Bronchial epithelial cell (primary cell): ENCODE results near the gene TRPM1. TPM values are rescaled to one million over a fixed set of nuclear protein-coding genes. Genes with fewer than 3 reads are reported as not detected.

Experiments
- DNase-seq: peaks from one replicate; pipeline ENCODE4 v3.0.0-alpha.2; 2010; ENCODE audit warnings: low read depth
- FAIRE-seq: peaks from 2 replicates; lab custom pipeline; 2011; peaks lifted over from hg19 to GRCh38; lab: Jason Lieb, UNC
- H3K27me3 ChIP-seq: 2 replicates; pipeline ENCODE4 v1.5.1; 2011; ENCODE audit warnings: low read length; ENCODE audit not compliant: control insufficient read depth, insufficient read depth
- H3K36me3 ChIP-seq: 2 replicates; pipeline ENCODE4 v1.5.1; 2011; ENCODE audit warnings: low read length; ENCODE audit not compliant: control insufficient read depth, insufficient read depth
- H3K4me3 ChIP-seq: 2 replicates; pipeline ENCODE4 v1.5.1; 2011; ENCODE audit warnings: mild to moderate bottlenecking, low read depth, low read length, control low read depth
- CTCF ChIP-seq: IDR thresholded peaks from 2 replicates; pipeline ENCODE4 v1.5.1; 2011; ENCODE audit warnings: mild to moderate bottlenecking, moderate library complexity, low read length, control low read depth, inconsistent platforms; ENCODE audit not compliant: insufficient read depth, severe bottlenecking
- total RNA-seq: library from RNA; depleted of rRNA; stranded (reverse); fragments of >200 nt; gene quantifications from 2 replicates; pipeline ENCODE4 v1.2.1, GENCODE V29; 2014

The TRPM1 gene
- total RNA-seq, 1 donor from 2014 or later = under 0.01 TPM

GRCh38 chr15:31046759-31047359 lies 54.7 kb downstream of the TRPM1 start:
- H3K36me3 ChIP-seq = no peaks in the 10 kb centered on the region
- H3K4me3 ChIP-seq = no peak overlapping the region
- no peak for TF ChIP-seq CTCF
- DNase-seq (no peak), FAIRE-seq (no peak)
- H3K27me3 ChIP-seq = no peaks in the 10 kb centered on the region

- Histone ChIP-seq H3K36me3 (no peaks in the 10 kb centered on the region), H3K27me3 (no peaks in the 10 kb centered on the region), H3K4me3 (no peak overlapping the region)
- DNase-seq (no peak), FAIRE-seq (no peak)
- no peak for TF ChIP-seq CTCF
Observed at GRCh38 chr15:31045606-31046005, 55.9 kb downstream of the TRPM1 start.

- no peak for TF ChIP-seq CTCF
- no peak for DNase-seq
- Histone ChIP-seq H3K27me3 (no peaks in the 10 kb centered on the region), H3K4me3 (no peak overlapping the region), H3K36me3 (no peaks in the 10 kb centered on the region)
- no peak for FAIRE-seq
Observed at GRCh38 chr15:31042751-31043150, 58.8 kb downstream of the TRPM1 start.

GRCh38 chr15:31041610-31042009 lies 59.9 kb downstream of the TRPM1 start:
- H3K27me3 ChIP-seq = no peaks in the 10 kb centered on the region
- FAIRE-seq (no peak), DNase-seq (no peak)
- no peak overlapping the region for H3K4me3 ChIP-seq
- H3K36me3 ChIP-seq = no peaks in the 10 kb centered on the region
- no peak for TF ChIP-seq CTCF

GRCh38 chr15:31040611-31041010 lies 60.9 kb downstream of the TRPM1 start:
- Histone ChIP-seq H3K4me3 (no peak overlapping the region), H3K27me3 (no peaks in the 10 kb centered on the region), H3K36me3 (no peaks in the 10 kb centered on the region)
- no peak for TF ChIP-seq CTCF
- DNase-seq = no peak
- no peak for FAIRE-seq

- no peaks in the 10 kb centered on the region for H3K36me3 ChIP-seq
- no peak for DNase-seq
- H3K4me3 ChIP-seq = no peak overlapping the region
- no peaks in the 10 kb centered on the region for H3K27me3 ChIP-seq
- FAIRE-seq = peak; percentile 62
- no peak for TF ChIP-seq CTCF
Observed at GRCh38 chr15:31039961-31040360, 61.6 kb downstream of the TRPM1 start.
